Pulmonary artery endothelial cell (primary cell): ENCODE results near the gene ARFRP1. TPM values are rescaled to one million over a fixed set of nuclear protein-coding genes. Genes with fewer than 3 reads are reported as not detected.

Experiments
- DNase-seq: peaks from one replicate; pipeline ENCODE4 v3.0.0-alpha.2; 2011; ENCODE audit warnings: low read depth, low spot score
- total RNA-seq: library from RNA; depleted of rRNA; stranded (reverse); fragments of >200 nt; gene quantifications from 2 replicates; pipeline ENCODE4 v1.2.3, GENCODE V29; 2014

Gene ARFRP1
- 37.7 and 49.0 TPM in 2 replicates for total RNA-seq

GRCh38 chr20:63707558-63708300, at the start of gene ARFRP1, which contains the start of gene ZGPAT:
Gene ARFRP1, minus strand, starts transcription at chr20:63707976. Its CDS starts 885 bp downstream, at chr20:63707091.
Gene ZGPAT, plus strand, starts transcription at chr20:63708039. Its CDS starts 542 bp downstream, at chr20:63708581.
- peak; percentile 40 for DNase-seq

- DNase-seq: no peak
Measured at GRCh38 chr20:63756648-63756991, 48.8 kb upstream of the ARFRP1 start.

GRCh38 chr20:63755933-63756647, 48.3 kb upstream of the ARFRP1 start:
- DNase-seq: no peak

GRCh38 chr20:63754008-63754407, 46.2 kb upstream of the ARFRP1 start:
- no peak for DNase-seq

GRCh38 chr20:63753381-63753780, 45.6 kb upstream of the ARFRP1 start:
- DNase-seq: no peak

GRCh38 chr20:63752411-63753101, 44.8 kb upstream of the ARFRP1 start:
- no peak for DNase-seq

- DNase-seq: no peak
Measured at GRCh38 chr20:63751471-63752271, 43.9 kb upstream of the ARFRP1 start.

GRCh38 chr20:63750807-63751470, 43.2 kb upstream of the ARFRP1 start:
- no peak for DNase-seq

GRCh38 chr20:63749597-63750508, 42.1 kb upstream of the ARFRP1 start:
- no peak for DNase-seq

GRCh38 chr20:63748934-63749270, 41.1 kb upstream of the ARFRP1 start:
- DNase-seq: no peak

GRCh38 chr20:63748070-63748933, 40.5 kb upstream of the ARFRP1 start:
- DNase-seq: no peak

GRCh38 chr20:63747622-63748069, 39.9 kb upstream of the ARFRP1 start:
- no peak for DNase-seq

- DNase-seq: no peak
Measured at GRCh38 chr20:63746751-63747315, 39.1 kb upstream of the ARFRP1 start.

GRCh38 chr20:63745961-63746731, 38.4 kb upstream of the ARFRP1 start:
- DNase-seq: no peak

- no peak for DNase-seq
Measured at GRCh38 chr20:63745424-63745805, 37.6 kb upstream of the ARFRP1 start.

GRCh38 chr20:63744574-63745423, 37.0 kb upstream of the ARFRP1 start:
- no peak for DNase-seq

- no peak for DNase-seq
Measured at GRCh38 chr20:63744158-63744557, 36.4 kb upstream of the ARFRP1 start.
